Lower leg skin (tissue), 4 donors: ENCODE data around the gene COL4A2. TPM values are rescaled to one million over a fixed set of nuclear protein-coding genes. Genes with fewer than 3 reads are reported as not detected.

Experiments used
- DNase-seq, 2 donors: peaks; one replicate each; pipeline ENCODE4 v3.0.0-alpha.2; 2019; ENCODE audit warnings: low spot score in 2 of 2
- H3K4me3 ChIP-seq: fragments of 200-600 bp; sonication (generic); 2 replicates; pipeline ENCODE4 v1.5.1; 2017; ENCODE audit warnings: mild to moderate bottlenecking, low read depth; ENCODE audit not compliant: poor library complexity, severe bottlenecking
- POLR2A ChIP-seq, 2 donors: fragments of 450-650 bp; IDR thresholded peaks; one replicate each; pipeline ENCODE4 v1.6.1; 2016 to 2017; ENCODE audit warnings: antibody characterized with exemption in 2 of 2, mild to moderate bottlenecking in 1 of 2, moderate library complexity in 1 of 2
- WGBS, 2 donors: methylation state at CpG; one replicate each; pipeline ENCODE4 v1.1.5; 2018; 5-methylcytosine and 5-hydroxymethylcytosine counted together
- intact Hi-C: fragments of 100-400 bp; cut with DNase I; formaldehyde crosslinking; loops from one replicate; pipeline ENCODE4 v1.15.0; 2023; ENCODE audit warnings: low total_unique reads
- total RNA-seq, 4 donors: library from RNA; depleted of rRNA; stranded (reverse); fragments of >200 nt; gene quantifications; one replicate each; pipeline ENCODE4 v1.1.0, GENCODE V29; 2016
- TF ChIP-seq, protein P1 (sequence below), 3 donors: fragments of 450-650 bp; IDR thresholded peaks; one replicate each; pipeline ENCODE4 v1.5.1; 2016; ENCODE audit warnings: antibody characterized with exemption in 3 of 3, mild to moderate bottlenecking in 3 of 3, moderate library complexity in 2 of 3

Gene COL4A2
- total RNA-seq, 4 donors from 2014 or later: 40.8 to 119 (median 58.9) TPM

DNA sequence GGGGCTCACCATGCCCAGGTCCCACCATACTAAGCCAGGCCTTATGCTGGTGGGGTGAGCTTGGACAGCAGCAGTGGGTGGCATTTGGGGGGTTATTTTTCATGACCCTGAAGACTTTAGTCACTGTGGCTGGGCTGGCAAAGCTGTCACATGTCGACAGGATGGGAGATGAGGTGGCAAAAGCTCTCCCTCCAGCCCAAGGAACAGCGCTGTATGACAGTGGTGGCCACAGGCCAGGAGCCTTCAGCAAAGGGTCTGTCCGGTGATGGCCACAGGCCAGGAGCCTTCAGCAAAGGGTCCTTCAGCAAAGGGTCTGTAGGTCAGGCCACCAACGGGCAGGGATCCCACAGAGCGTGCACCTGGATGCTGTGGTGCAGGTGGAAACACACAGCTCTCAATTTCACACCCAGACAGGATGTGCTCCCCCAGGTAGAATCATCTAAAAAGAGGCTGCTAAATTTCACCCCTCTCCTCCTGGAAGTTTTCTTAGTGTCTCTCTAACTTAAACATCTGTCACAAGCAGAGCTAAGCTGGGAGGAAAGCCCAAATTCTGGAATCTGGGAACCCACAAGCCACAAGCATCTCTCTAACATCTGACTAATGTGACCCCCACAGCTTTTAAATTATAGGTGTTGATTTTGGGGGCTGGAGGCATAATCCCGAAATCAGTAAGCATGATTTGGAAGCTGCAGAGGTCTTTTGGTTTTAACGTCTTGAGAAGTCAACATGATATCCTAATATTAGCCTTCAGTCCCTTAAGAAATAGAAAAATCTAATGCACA is 23.2 kb upstream of the COL4A2 start:
- no peak for TF ChIP-seq POLR2A (IDR thresholded peaks at IDR 0.05)
- TF ChIP-seq, protein P1, sequence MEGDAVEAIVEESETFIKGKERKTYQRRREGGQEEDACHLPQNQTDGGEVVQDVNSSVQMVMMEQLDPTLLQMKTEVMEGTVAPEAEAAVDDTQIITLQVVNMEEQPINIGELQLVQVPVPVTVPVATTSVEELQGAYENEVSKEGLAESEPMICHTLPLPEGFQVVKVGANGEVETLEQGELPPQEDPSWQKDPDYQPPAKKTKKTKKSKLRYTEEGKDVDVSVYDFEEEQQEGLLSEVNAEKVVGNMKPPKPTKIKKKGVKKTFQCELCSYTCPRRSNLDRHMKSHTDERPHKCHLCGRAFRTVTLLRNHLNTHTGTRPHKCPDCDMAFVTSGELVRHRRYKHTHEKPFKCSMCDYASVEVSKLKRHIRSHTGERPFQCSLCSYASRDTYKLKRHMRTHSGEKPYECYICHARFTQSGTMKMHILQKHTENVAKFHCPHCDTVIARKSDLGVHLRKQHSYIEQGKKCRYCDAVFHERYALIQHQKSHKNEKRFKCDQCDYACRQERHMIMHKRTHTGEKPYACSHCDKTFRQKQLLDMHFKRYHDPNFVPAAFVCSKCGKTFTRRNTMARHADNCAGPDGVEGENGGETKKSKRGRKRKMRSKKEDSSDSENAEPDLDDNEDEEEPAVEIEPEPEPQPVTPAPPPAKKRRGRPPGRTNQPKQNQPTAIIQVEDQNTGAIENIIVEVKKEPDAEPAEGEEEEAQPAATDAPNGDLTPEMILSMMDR (IDR thresholded peaks at IDR 0.05): no peak
- DNase-seq: peak in 1 of 2 donors; percentile 80
- intact Hi-C loops: no loop called here
- WGBS, 2 donors: 76 to 80% methylated on average over 7 of the region's 7 CpGs
- no peak overlapping the region for H3K4me3 ChIP-seq

DNA sequence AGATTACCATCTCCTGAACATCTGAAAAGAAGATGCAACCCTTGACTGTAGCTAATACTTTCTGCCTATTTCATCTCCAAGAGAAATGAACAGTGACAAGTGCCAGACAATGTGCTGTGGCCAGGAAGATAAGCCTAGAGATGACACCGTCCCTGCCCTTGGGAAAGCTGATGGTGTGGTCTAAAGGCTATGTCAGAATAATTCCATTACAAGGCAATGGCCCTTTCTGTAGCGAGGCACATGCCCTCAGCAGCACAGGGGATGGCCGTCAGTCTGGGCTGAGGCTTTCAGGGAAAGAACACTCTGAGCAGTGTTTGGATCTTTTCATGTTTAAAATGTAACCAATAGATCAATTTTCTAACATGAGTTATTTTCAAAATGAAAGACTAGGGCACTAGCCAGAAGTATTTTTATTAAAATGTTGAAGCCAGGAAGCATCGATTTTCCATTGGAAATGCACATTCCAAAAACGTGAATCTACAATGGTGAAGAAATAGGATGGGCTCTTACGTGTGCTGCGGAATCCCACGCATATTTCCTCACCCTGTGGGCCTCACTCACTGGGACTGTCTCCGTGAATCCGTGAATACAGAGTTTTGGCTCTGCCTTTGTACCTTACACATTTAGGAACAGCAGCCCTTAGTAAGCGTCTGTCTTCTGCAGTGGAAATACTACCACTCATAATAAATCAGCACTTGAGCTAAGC is 22.2 kb upstream of the COL4A2 start:
- intact Hi-C loops: no loop called here
- WGBS, 2 donors: 87 to 91% methylated on average over 11 of the region's 11 CpGs
- no peak overlapping the region for H3K4me3 ChIP-seq
- TF ChIP-seq, protein P1 (IDR thresholded peaks at IDR 0.05): no peak
- TF ChIP-seq POLR2A (IDR thresholded peaks at IDR 0.05): no peak
- DNase-seq: peak in 1 of 2 donors; percentile 43

DNA sequence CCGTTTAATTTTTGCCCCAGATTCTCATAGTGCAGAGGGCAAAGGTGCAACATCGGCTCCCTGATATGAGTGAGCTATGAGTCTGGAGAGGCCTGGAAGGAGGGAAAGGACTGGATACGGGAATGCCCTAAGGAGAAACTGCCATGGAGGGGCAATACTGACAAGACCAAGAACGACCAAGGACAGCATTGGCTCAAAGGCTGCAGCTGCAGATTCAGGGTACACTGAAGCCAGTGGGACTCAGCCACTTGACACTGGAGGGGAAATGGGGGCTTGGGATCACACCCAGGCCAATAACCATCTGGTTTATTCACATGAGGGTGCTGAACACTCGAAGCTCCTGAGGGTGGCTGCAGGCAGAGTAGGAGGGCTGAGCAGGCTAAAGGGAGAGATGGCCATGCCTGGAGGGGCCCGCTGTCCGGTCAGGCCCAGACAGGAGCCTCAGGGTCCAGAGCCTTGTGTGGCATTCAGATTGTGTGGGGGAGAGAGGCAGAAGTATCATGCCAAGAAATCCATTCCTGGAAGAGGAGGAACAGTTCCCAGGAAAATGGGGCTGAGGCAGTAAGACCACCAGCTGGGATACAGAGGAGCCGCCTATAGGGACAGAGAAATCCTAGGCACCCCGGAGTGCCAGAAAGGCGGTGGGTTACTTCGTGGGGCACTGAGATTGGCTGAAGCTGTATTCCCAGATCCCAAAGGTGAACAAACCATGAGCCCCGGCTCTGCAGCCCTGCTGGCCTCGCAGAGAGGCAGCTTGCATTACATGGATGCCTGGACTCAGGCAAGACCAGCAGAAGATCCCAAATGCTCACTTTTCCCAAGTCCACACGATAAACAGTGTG is 20.9 kb upstream of the COL4A2 start:
- WGBS, 2 donors: 80 to 83% methylated on average over 14 of the region's 14 CpGs
- DNase-seq: peak in 1 of 2 donors; percentile 67
- TF ChIP-seq, protein P1 (IDR thresholded peaks at IDR 0.05): no peak
- intact Hi-C loops: no loop called here
- no peak overlapping the region for H3K4me3 ChIP-seq

DNA sequence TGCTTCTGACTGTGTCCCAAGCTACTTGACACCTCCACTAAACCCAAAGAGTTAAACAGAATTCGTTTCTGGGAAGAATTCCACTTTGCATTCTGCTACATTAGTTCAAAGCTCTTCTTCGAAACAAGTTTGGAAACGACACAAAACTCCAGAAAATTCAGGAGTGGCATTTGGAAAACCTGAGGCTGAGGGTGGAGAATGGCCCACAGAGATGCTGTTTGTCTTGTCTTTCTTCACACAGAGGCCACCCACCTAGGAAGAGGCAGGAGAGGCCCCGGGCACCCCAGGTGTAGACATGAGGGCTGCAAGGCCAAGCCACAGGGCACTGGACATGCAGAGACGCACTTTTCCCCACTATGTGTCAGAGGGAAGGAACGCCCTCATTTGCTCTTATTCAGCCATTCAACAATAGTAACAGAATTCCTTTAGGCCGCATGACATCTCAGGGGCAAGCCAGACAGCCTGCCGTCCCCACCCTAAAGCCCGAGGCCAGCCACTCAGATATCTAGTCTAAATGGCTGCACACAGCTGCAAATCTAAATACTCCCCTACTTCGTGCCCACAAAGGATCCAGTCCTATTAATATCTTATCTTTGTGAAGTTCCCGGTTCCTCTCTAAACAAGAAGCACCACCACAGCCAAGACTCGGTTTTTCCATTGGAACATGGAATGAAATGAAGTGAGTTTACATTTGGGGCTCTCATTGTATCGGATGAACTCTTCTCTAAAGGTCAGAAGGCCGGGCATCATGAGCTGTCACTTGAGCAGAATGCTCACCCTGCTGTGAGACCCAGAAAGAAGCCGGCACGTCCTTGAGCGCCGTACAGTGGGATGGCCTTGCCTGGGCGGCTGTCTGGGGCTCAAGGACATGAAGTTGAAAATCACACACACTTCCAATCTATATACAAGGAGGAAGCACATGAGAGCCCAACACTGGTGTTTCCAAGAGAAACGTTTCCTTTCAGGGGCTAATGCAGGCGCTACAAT is 20.0 kb upstream of the COL4A2 start:
- DNase-seq: peak in 1 of 2 donors; percentile 65
- intact Hi-C loops: no loop called here
- TF ChIP-seq, protein P1 (IDR thresholded peaks at IDR 0.05): no peak
- TF ChIP-seq POLR2A (IDR thresholded peaks at IDR 0.05): no peak
- WGBS, 2 donors: 52 to 56% methylated on average over 21 of the region's 21 CpGs
- H3K4me3 ChIP-seq: no peak overlapping the region

DNA sequence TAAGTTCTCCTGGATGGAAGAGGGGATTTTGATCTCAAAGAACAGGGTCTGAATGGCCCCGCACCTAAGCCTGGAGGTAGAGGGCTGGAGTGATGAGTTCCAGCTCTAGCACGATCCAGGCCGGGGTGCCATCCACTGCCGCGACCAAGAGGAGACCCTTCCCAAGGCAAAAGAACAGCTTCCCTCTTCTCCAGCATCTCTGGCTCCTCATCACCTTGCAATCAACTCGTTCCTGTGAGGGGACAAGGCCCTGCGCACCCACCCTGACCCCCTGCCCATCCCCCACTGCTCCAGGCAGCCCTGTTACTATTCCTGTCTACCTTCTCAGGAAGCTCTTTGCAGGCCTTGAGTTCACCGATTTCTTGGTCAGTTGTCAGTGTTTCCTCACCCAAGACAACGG is 17.9 kb upstream of the COL4A2 start:
- DNase-seq: peak in 1 of 2 donors; percentile 79
- 83 to 91% methylated on average over 9 of the region's 9 CpGs for WGBS, 2 donors
- TF ChIP-seq, protein P1 (IDR thresholded peaks at IDR 0.05): no peak
- TF ChIP-seq POLR2A (IDR thresholded peaks at IDR 0.05): no peak
- intact Hi-C loops: no loop called here
- no peak overlapping the region for H3K4me3 ChIP-seq
